Testis (tissue), 3 donors: ENCODE data around the gene CFAP221. TPM values are rescaled to one million over a fixed set of nuclear protein-coding genes. Genes with fewer than 3 reads are reported as not detected.

Experiments used
- DNase-seq: peaks from one replicate; pipeline ENCODE4 v3.0.0-alpha.2; 2019
- H3K27ac ChIP-seq, 2 donors: fragments of 200-600 bp; sonication (generic); one replicate each; pipeline ENCODE4 v1.5.1; 2019
- H3K27me3 ChIP-seq: fragments of 200-600 bp; sonication (generic); one replicate; pipeline ENCODE4 v1.5.1; 2019
- H3K36me3 ChIP-seq: fragments of 200-600 bp; sonication (generic); one replicate; pipeline ENCODE4 v1.5.1; 2017; ENCODE audit warnings: low read depth; ENCODE audit errors: missing control alignments
- H3K4me1 ChIP-seq: fragments of 200-600 bp; sonication (generic); one replicate; pipeline ENCODE4 v1.5.1; 2019
- H3K4me3 ChIP-seq, 2 donors: fragments of 200-600 bp; sonication (generic); one replicate each; pipeline ENCODE4 v1.5.1; 2017 to 2019
- H3K9me3 ChIP-seq: fragments of 200-600 bp; sonication (generic); one replicate; pipeline ENCODE4 v1.5.1; 2017
- POLR2A ChIP-seq: fragments of 450-650 bp; IDR thresholded peaks from one replicate; pipeline ENCODE4 v1.6.1; 2017; ENCODE audit warnings: antibody characterized with exemption, mild to moderate bottlenecking, moderate library complexity
- WGBS, 2 donors: methylation state at CpG; one replicate each; pipeline ENCODE4 v1.1.5; 2018; 5-methylcytosine and 5-hydroxymethylcytosine counted together
- intact Hi-C: fragments of 100-400 bp; cut with DNase I; formaldehyde crosslinking; loops from one replicate; pipeline ENCODE4 v1.15.1; 2023; ENCODE audit warnings: low total_unique reads
- polyA plus RNA-seq: library from polyadenylated mRNA; stranded (reverse); fragments of 350-450 nt; fragmentation: Illumina TruSeq; extraction: RNeasy Lipid Tissue Mini Kit (QIAGEN cat#74804); gene quantifications from one replicate; pipeline ENCODE4 v1.2.3, GENCODE V29; 2014; ENCODE audit warnings: low read depth, low replicate concordance; ENCODE audit not compliant: insufficient read depth
- total RNA-seq, 2 donors: library from RNA; depleted of rRNA; stranded (reverse); fragments of >200 nt; gene quantifications; one replicate each; pipeline ENCODE4 v1.2.3, GENCODE V29; 2016
- TF ChIP-seq, protein P1 (sequence below), 3 experiments: fragments of 450-650 bp in 2 of 3; fragments of 200-600 bp in 1 of 3; sonication (generic) in 1 of 3; IDR thresholded peaks; one replicate each; pipeline ENCODE4 v1.5.1; 2016 to 2019; ENCODE audit warnings: antibody characterized with exemption in 3 of 3, mild to moderate bottlenecking in 2 of 3, moderate library complexity in 1 of 3

CFAP221 gene
- total and polyA plus RNA-seq, 3 donors from 2014 or later: 28.2 to 91.2 (median 62.4) TPM

DNA sequence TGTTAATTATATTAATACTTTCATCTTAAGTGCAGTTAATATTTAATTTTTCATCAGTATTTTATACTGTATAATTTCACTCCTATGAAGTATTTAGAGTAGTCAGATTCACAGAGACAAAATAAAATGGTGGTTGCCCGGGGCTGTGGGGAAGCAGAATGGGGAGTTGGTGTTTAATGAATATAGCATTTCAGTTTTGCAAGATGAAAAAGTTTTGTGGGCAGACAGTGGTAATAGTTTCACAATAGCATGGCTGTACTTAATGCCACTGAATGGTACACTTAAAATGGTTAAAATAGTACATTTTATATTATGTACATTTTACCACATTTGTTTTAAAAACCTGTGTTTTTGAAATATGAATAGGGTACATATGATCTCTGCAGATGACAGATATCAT, 31.2 kb downstream of the CFAP221 start:
- Histone ChIP-seq H3K4me1 (no peaks in the 10 kb centered on the region), H3K27ac (no peak overlapping the region), H3K27me3 (no peaks in the 10 kb centered on the region), H3K4me3 (no peak overlapping the region), H3K9me3 (no peaks in the 10 kb centered on the region), H3K36me3 (no peaks in the 10 kb centered on the region)
- WGBS, 2 donors: 89% methylated on average over 1 of the region's 1 CpG
- intact Hi-C loops: no loop called here
- no peak for TF ChIP-seq POLR2A
- TF ChIP-seq, protein P1, sequence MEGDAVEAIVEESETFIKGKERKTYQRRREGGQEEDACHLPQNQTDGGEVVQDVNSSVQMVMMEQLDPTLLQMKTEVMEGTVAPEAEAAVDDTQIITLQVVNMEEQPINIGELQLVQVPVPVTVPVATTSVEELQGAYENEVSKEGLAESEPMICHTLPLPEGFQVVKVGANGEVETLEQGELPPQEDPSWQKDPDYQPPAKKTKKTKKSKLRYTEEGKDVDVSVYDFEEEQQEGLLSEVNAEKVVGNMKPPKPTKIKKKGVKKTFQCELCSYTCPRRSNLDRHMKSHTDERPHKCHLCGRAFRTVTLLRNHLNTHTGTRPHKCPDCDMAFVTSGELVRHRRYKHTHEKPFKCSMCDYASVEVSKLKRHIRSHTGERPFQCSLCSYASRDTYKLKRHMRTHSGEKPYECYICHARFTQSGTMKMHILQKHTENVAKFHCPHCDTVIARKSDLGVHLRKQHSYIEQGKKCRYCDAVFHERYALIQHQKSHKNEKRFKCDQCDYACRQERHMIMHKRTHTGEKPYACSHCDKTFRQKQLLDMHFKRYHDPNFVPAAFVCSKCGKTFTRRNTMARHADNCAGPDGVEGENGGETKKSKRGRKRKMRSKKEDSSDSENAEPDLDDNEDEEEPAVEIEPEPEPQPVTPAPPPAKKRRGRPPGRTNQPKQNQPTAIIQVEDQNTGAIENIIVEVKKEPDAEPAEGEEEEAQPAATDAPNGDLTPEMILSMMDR (IDR thresholded peaks at IDR 0.05): no peak
- DNase-seq: no peak

DNA sequence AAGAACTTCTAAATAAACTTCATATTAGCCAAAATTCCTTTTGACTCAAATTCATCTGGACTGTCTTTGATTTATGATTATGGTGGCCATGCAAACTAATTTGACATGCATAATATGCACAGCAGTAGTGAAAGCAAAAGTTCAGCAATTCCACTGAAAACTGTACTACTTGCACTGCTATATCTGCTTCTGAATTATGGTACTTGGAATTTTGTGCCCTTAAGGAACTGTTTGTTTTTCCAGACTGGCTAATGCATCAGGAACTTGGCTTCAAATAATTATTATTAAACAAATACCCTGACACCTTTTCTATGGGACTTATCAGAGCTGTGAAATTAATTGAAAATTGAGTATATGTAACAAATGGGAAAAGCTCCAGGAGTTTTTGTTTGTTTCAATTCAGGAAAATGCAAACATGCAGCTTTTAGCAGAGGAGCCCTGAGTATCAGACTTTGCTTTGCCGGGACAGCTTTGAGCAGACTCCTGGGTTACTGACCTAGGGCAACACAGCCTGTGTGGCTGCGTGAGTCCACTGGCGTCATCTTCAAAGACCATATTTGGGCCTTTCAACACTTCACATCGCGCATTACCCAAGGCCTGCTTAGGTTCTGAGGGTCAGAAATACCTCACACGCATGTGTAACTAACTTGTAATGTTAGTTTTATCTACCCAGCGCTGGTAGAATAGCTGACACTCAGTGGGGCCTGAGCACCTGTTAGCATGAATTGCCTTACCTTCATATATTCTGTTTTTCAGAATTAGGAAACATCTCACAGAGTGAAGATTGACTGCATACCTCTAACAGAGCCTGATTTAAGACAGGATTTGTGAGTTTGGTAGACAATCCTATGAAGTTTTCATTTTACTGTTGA, 35.4 kb downstream of the CFAP221 start:
- H3K4me3 ChIP-seq: no peak overlapping the region
- no peak overlapping the region for H3K27ac ChIP-seq
- H3K9me3 ChIP-seq: no peaks in the 10 kb centered on the region
- H3K27me3 ChIP-seq: no peaks in the 10 kb centered on the region
- DNase-seq: no peak
- WGBS, 2 donors: 71 to 72% methylated on average over 7 of the region's 7 CpGs
- no peaks in the 10 kb centered on the region for H3K36me3 ChIP-seq
- H3K4me1 ChIP-seq: no peaks in the 10 kb centered on the region
- intact Hi-C loops: no loop called here
- no peak for TF ChIP-seq POLR2A
- TF ChIP-seq, protein P1 (IDR thresholded peaks at IDR 0.05): no peak

DNA sequence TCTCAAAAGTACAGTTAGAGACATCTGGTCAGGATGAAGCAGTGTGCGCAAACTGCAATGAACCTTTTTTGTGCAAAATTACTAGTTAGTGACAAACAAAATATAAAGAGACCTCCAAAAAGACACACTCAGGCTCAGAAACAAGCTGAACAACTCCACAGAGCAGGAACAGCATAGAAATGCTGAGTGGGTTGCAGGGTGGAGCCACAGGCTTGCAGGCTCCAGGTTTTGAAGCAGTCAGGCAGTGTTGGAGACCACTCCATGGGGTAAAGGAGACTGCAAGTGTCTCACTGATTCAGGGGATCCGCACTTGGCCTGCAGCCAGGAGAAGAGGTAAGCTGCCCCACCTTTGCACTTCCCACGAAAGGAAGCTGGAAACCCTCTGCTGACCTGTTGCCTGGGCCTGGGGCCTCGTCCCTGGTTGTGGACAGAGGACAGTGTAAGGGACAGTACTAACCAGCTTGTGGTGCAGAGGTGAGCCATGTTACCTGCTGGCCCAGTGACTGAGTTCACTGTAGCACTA, 36.4 kb downstream of the CFAP221 start:
- no peak overlapping the region for H3K4me3 ChIP-seq
- H3K27me3 ChIP-seq: no peaks in the 10 kb centered on the region
- no peaks in the 10 kb centered on the region for H3K36me3 ChIP-seq
- H3K27ac ChIP-seq: no peak overlapping the region
- H3K4me1 ChIP-seq: no peaks in the 10 kb centered on the region
- H3K9me3 ChIP-seq: no peaks in the 10 kb centered on the region
- intact Hi-C loops: no loop called here
- TF ChIP-seq, protein P1 (IDR thresholded peaks at IDR 0.05): no peak
- no peak for TF ChIP-seq POLR2A
- 79 to 87% methylated on average over 3 to 4 of the region's 4 CpGs for WGBS, 2 donors
- DNase-seq: no peak

DNA sequence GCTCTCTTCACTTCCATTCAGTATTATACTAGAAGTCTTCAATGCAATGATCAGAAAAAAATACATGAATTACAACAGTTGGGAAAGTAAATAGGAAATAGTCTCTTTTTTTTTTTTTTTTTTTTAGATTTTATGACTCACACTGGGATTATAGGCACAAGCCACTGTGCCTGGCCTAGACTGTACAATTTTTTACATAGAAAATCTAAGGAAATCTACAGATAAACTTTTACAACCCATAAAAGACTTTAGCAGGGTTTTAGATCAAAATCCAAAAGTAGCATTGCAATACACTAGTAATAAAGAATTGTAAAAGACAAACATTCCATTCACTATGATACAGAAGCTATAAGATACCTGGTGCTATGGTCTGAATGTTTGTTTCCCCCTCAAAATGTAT, 39.0 kb downstream of the CFAP221 start:
- intact Hi-C loops: no loop called here
- no peaks in the 10 kb centered on the region for H3K9me3 ChIP-seq
- no peak overlapping the region for H3K27ac ChIP-seq
- no peaks in the 10 kb centered on the region for H3K4me1 ChIP-seq
- H3K36me3 ChIP-seq: no peaks in the 10 kb centered on the region
- DNase-seq: no peak
- no peak overlapping the region for H3K4me3 ChIP-seq
- TF ChIP-seq POLR2A: no peak
- TF ChIP-seq, protein P1 (IDR thresholded peaks at IDR 0.05): no peak
- no peaks in the 10 kb centered on the region for H3K27me3 ChIP-seq

DNA sequence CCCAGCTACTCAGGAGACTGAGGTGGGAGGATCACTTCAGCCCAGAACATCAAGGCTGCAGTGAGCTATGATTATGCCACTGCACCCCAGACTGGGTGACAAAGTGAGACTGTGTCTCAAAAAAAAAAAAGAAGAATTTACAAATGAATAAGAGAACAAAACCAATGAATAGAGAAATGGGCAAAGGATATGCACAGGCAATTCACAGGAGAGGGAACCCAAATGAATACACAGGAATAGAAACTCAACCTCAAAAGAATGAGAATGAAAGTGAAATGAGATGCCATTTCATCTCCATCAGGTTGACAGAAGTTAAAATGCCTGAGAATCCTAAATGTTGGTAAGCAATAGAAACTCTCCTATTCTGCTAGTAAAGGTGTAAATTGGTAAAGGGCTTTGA, 40.2 kb downstream of the CFAP221 start:
- Histone ChIP-seq H3K4me3 (no peak overlapping the region), H3K36me3 (no peaks in the 10 kb centered on the region), H3K9me3 (no peaks in the 10 kb centered on the region), H3K4me1 (no peaks in the 10 kb centered on the region), H3K27ac (no peak overlapping the region), H3K27me3 (no peaks in the 10 kb centered on the region)
- no peak for DNase-seq
- intact Hi-C loops: no loop called here
- no peak for TF ChIP-seq POLR2A
- TF ChIP-seq, protein P1 (IDR thresholded peaks at IDR 0.05): no peak
